GM19468 (cell line): Measurements from ENCODE around the gene COL6A1.

Experiments
- ATAC-seq: cut with Tn5 transposase; IDR thresholded peaks from one replicate; pipeline ENCODE4 v1.9.1; 2021; ENCODE audit warnings: mild to moderate bottlenecking, moderate library complexity, moderate number of reproducible peaks; ENCODE audit not compliant: unreplicated experiment; ENCODE audit errors: extremely low read depth

The COL6A1 gene

GRCh38 chr21:45979651-45980050, 1.9 kb upstream of the COL6A1 start:
- no peak for ATAC-seq

- no peak for ATAC-seq
Measured at GRCh38 chr21:45980271-45980670, 1.3 kb upstream of the COL6A1 start.

- ATAC-seq = no peak
Measured at GRCh38 chr21:45980697-45981096, 873 bp upstream of the COL6A1 start.

- ATAC-seq = no peak
Measured at GRCh38 chr21:45982092-45982757, 655 bp downstream of the COL6A1 start.

- no peak for ATAC-seq
Measured at GRCh38 chr21:45982758-45983648, 1.4 kb downstream of the COL6A1 start.

- ATAC-seq = no peak
Measured at GRCh38 chr21:45983649-45983965, 2.0 kb downstream of the COL6A1 start.

- no peak for ATAC-seq
Measured at GRCh38 chr21:45983981-45984551, 2.5 kb downstream of the COL6A1 start.

GRCh38 chr21:45984584-45985095, 3.1 kb downstream of the COL6A1 start:
- no peak for ATAC-seq

- ATAC-seq = no peak
Measured at GRCh38 chr21:45985471-45986315, 4.1 kb downstream of the COL6A1 start.

GRCh38 chr21:45986316-45987051, 4.9 kb downstream of the COL6A1 start:
- no peak for ATAC-seq

- ATAC-seq = no peak
Measured at GRCh38 chr21:45987121-45987711, 5.6 kb downstream of the COL6A1 start.

GRCh38 chr21:45988366-45989347, 7.1 kb downstream of the COL6A1 start:
- ATAC-seq = no peak

GRCh38 chr21:45989355-45990048, 7.9 kb downstream of the COL6A1 start:
- no peak for ATAC-seq

- no peak for ATAC-seq
Measured at GRCh38 chr21:45990049-45990711, 8.6 kb downstream of the COL6A1 start.

GRCh38 chr21:45990741-45991605, 9.4 kb downstream of the COL6A1 start:
- ATAC-seq = no peak
